ENCODE data around the gene IGFBP3.

- TF ChIP-seq CTCF (IDR thresholded peaks at IDR 0.05) (no peak), POLR2A (IDR thresholded peaks at IDR 0.05) (no peak)
Observed at GRCh38 chr7:45874408-45875131, 46.5 kb downstream of the IGFBP3 start.

All from right lobe of liver (tissue), 4 donors.